ENCODE data around the gene ASB11. TPM values are rescaled to one million over a fixed set of nuclear protein-coding genes. Genes with fewer than 3 reads are reported as not detected.

ASB11 gene
- total and polyA plus RNA-seq, 8 donors, result 0.15 to 9.8 (median 2.4) TPM; not detected in 2

DNA sequence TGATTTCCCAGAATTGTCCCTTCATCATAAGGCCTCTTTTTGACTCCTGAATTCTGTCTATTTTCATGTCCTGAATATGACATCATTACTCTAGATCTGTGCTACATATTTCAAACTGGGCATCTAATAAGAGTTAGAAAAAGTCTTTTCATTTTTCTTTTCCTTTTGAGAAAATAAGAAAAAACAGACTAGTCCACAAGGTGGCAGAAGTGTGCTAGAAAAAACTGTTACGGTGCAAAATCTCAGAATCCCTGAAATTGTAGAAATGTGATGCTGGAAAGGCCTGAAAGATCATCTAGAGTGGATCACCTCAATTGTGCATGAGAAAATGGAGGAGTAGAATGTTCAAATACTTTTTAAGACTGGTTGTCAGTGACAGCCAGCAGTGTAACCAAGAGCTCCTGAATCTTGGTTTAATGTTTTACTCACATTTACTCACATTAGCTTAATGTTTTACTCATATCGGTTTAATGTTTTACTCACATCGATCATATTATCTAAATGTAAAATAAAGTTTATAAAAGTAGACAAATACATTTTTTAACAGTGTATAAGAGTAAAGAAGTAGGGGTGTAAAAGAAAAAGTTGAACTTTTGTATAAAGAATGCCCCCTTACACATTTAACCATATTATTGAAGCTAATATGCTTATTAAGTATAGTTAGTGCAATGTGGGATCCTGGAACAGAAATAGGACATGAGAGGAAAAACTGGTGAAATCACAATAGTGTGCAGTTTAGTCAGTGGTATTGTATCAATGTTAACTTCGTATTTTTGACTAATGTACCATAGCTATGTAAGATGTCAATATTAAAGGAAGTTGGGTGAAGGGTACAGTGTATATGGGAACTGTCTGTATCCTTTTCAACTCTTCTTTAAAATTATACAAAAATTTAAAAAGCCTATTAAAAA lies 15.2 kb downstream of the ASB11 start:
- H3K27me3 ChIP-seq, result no peaks in the 10 kb centered on the region
- DNase-seq, result peak in 1 of 2 donors; percentile 44
- peak overlapping the region; percentile 21 to 68 (median 51) for H3K27ac ChIP-seq

GRCh38 chrX:15298780-15299179 lies 16.7 kb downstream of the ASB11 start:
- Histone ChIP-seq H3K9me3 (no peaks in the 10 kb centered on the region), H3K4me1 (peaks cover 0 to 13% (median 4%) of the 10 kb centered on the region in 4 donors), H3K27ac (peak overlapping the region; percentile 21 to 46 (median 32)), H3K4me3 (no peak overlapping the region), H3K36me3 (no peaks in the 10 kb centered on the region), H3K27me3 (no peaks in the 10 kb centered on the region)
- 50 to 82% (median 70%) methylated on average over 1 to 3 of the region's 3 CpGs for WGBS, 5 donors
- no peak for DNase-seq
- TF ChIP-seq CTCF (IDR thresholded peaks at IDR 0.05) (no peak), POLR2A (IDR thresholded peaks at IDR 0.05) (no peak), EP300 (IDR thresholded peaks at IDR 0.05) (no peak)
- intact Hi-C loops (cut with DNase I; ENCODE audit: low total_unique reads), result no loop called here

More for the DNA sequence above, 15.2 kb downstream of the ASB11 start:
- Histone ChIP-seq H3K4me3 (no peak overlapping the region), H3K4me1 (peaks cover 0 to 13% (median 4%) of the 10 kb centered on the region in 4 donors), H3K36me3 (no peaks in the 10 kb centered on the region), H3K9me3 (no peaks in the 10 kb centered on the region)
- 22 to 34% (median 26%) methylated on average over 4 of the region's 4 CpGs for WGBS, 5 donors
- TF ChIP-seq POLR2AphosphoS5 (IDR thresholded peaks at IDR 0.05) (no peak), CTCF (IDR thresholded peaks at IDR 0.05) (peak in 3 of 7 experiments; percentile 25 to 33 (median 28)), POLR2A (IDR thresholded peaks at IDR 0.05) (no peak), EP300 (IDR thresholded peaks at IDR 0.05) (no peak)
- intact Hi-C loops (cut with DNase I; ENCODE audit: low total_unique reads), result no loop called here

DNA sequence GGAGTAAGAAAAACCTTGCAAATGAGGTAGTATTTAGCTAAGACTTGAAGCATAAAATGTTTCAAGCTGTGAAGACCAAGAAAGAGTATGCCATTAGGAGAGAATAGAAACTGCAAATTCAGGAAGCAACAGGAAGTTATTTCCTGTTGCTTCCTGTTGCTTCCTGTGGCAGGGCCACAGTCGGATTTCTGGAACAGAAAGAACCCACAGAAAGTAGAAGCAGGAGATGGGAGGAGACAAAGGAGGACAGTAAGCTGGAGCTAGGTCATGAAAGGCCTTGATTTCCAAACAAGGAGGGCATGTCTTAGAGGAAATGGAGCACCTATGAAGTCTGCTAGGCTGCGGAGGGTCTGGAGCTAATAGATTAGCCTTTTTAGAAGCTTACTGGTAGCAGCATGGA lies 17.2 kb downstream of the ASB11 start:
- peak in 1 of 2 donors; percentile 9 for DNase-seq
- H3K36me3 ChIP-seq, result no peaks in the 10 kb centered on the region
- peaks cover 0 to 13% (median 4%) of the 10 kb centered on the region in 4 donors for H3K4me1 ChIP-seq
- H3K27ac ChIP-seq, result peak overlapping the region in 4 of 5 donors; percentile 21 to 44 (median 30)
- TF ChIP-seq EP300 (IDR thresholded peaks at IDR 0.05) (no peak), CTCF (IDR thresholded peaks at IDR 0.05) (no peak), POLR2A (IDR thresholded peaks at IDR 0.05) (no peak), POLR2AphosphoS5 (IDR thresholded peaks at IDR 0.05) (no peak)
- 50 to 72% (median 56%) methylated on average over 2 of the region's 2 CpGs for WGBS, 5 donors
- intact Hi-C loops (cut with DNase I; ENCODE audit: low total_unique reads), result no loop called here
- no peaks in the 10 kb centered on the region for H3K9me3 ChIP-seq
- no peak overlapping the region for H3K4me3 ChIP-seq
- H3K27me3 ChIP-seq, result no peaks in the 10 kb centered on the region

- intact Hi-C loops (cut with DNase I; ENCODE audit: low total_unique reads), result no loop called here
- Histone ChIP-seq H3K9me3 (no peaks in the 10 kb centered on the region), H3K36me3 (no peaks in the 10 kb centered on the region), H3K4me1 (no peaks in the 10 kb centered on the region), H3K4me3 (no peak overlapping the region), H3K27me3 (no peaks in the 10 kb centered on the region), H3K27ac (no peak overlapping the region)
- TF ChIP-seq POLR2AphosphoS5 (IDR thresholded peaks at IDR 0.05), result no peak
- TF ChIP-seq EP300 (IDR thresholded peaks at IDR 0.05), result no peak
- no peak for TF ChIP-seq CTCF (IDR thresholded peaks at IDR 0.05)
- TF ChIP-seq POLR2A (IDR thresholded peaks at IDR 0.05), result no peak
- WGBS, 5 donors, result 84 to 100% (median 89%) methylated on average over 2 of the region's 2 CpGs
- no peak for DNase-seq
Observed at GRCh38 chrX:15293451-15293850, 22.0 kb downstream of the ASB11 start.

Measured in stomach (tissue), 9 donors.